Mammary microvascular endothelial cell (primary cell): Measurements from ENCODE around the gene SF3B3. TPM values are rescaled to one million over a fixed set of nuclear protein-coding genes. Genes with fewer than 3 reads are reported as not detected.

Experiments
- total RNA-seq: library from RNA; depleted of rRNA; stranded (reverse); fragments of >200 nt; gene quantifications from 2 replicates; pipeline ENCODE4 v1.2.3, GENCODE V29; 2015

Gene SF3B3
- 103 and 167 TPM in 2 replicates for total RNA-seq

DNA sequence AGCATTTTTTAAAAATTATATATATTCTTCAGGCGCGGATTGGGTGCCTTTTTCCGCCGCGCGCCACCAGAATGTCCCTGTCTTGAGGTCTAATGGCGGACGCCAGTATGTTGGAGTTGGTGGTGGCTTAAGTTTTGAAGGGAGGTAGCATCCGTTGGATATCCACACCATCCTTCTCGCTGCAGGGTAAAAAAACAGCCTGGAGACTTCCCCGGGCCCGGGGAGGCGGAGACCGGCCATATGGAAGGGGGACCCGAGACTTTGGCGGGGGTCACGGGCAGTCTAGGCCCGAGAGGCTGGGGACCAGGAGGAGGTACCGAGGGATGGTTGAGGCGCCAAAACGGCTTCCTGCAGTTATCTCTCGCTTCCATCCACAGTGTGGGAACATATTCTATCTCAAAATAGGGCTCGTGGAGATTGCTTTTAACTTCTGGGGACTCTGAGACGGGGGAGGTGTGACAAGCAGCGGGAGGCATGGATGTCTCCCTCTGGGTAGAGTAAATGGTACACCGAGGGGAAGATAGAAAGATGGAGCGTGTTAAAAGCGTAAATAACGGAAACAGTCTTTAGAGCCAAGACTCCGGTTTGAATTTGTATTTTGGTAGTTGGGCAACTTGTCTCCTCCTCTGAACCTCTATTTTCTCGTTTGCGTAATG is at the start of gene SF3B3:
Gene SF3B3 (plus strand): TSS at position 74 of the 656 bp plus-strand sequence. CDS start 2,841 bp downstream, outside the sequence.

GRCh38 chr16:70523076-70523742 is 407 bp upstream of the SF3B3 start, which contains the start of gene COG4:
Gene COG4 (minus strand): TSS chr16:70523554. CDS start chr16:70523543, 11 bp downstream.

Other genes starting within 250 kb of the SF3B3 start
- gene AARS1, start 234.3 kb upstream of the SF3B3 start, total RNA-seq = 108 and 114 TPM in 2 replicates
- 34.8 and 39.2 TPM in 2 replicates for gene DDX19B, start 224.6 kb upstream of the SF3B3 start, total RNA-seq
- 41.3 and 45.8 TPM in 2 replicates for gene DDX19A, start 176.9 kb upstream of the SF3B3 start, total RNA-seq
- 32.1 and 33.0 TPM in 2 replicates for gene ST3GAL2, start 84.7 kb upstream of the SF3B3 start, total RNA-seq
- gene FCSK, start 69.2 kb upstream of the SF3B3 start, total RNA-seq = 13.7 and 15.0 TPM in 2 replicates
- 39.5 and 39.6 TPM in 2 replicates for gene COG4, start 262 bp upstream of the SF3B3 start, total RNA-seq
- gene IL34, start 122.7 kb downstream of the SF3B3 start, total RNA-seq = 3.3 and 5.1 TPM in 2 replicates
- 23.0 and 36.4 TPM in 2 replicates for gene MTSS2, start 162.2 kb downstream of the SF3B3 start, total RNA-seq